Measurements from ENCODE around the gene MAG. TPM values are rescaled to one million over a fixed set of nuclear protein-coding genes. Genes with fewer than 3 reads are reported as not detected.

The MAG gene
- total RNA-seq, 1 experiment from 2014 or later = 0.50 TPM

DNA sequence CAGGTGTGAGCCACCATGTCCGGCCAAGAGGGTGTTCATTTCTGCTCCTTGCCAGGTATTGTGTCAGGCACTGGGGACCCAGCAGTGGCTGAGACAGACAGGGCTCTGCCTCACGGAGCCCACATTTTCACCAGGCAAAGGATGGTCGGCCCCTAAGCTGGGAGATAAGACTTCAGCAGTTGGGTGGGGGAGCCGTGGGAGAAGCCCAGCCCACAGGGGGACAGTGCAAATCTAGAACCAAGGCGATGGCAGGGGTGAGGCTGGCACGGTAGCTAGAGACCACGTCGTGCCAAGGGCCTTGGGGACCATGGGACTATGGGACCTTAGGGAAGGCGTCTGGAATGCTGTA, 34.9 kb upstream of the MAG start:
- Histone ChIP-seq H3K4me1 (replicated peaks) (no peaks in the 10 kb centered on the region), H3K27me3 (replicated peaks) (peaks cover 13% of the 10 kb centered on the region), H3K36me3 (no peaks in the 10 kb centered on the region), H3K9me3 (replicated peaks) (no peaks in the 10 kb centered on the region), H3K27ac (no peak overlapping the region), H3K4me3 (no peak overlapping the region)
- DNase-seq (ENCODE audit: low read depth in 1 of 2, low spot score in 2 of 2) = peak in 1 of 2 experiments; percentile 20

DNA sequence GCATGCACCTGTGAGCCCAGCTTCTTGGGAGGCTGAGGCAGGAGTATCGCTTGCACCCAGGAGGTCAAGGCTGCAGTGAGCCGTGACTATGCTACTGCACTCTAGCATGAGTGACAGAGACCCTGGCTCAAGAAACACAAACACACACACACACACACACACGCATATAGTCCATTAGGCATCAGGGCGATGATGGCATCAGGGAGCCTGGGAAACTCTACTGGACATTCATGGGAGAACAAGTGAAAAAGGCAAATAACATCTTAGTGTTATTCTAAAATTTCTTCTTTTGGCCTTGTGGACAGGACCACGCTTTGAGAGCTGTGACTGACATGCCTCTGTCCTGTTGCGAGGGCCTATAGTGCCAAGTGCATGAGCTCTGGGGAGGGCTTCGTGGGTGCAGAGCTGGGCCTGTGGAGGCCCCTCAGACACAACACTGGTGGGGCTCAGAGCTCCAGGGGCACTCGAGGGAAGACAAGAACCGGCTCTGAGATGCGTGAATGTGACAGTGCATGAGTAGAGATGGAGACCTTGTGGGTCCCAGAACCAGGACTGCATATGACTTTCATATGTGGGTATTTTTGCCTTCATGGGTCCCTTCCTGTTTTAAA, 31.2 kb upstream of the MAG start:
- Histone ChIP-seq H3K27ac (no peak overlapping the region), H3K4me1 (replicated peaks) (no peaks in the 10 kb centered on the region), H3K4me3 (no peak overlapping the region), H3K36me3 (no peaks in the 10 kb centered on the region), H3K27me3 (replicated peaks) (peaks cover 24% of the 10 kb centered on the region), H3K9me3 (replicated peaks) (no peaks in the 10 kb centered on the region)
- peak in 1 of 2 experiments; percentile 28 for DNase-seq (ENCODE audit: low read depth in 1 of 2, low spot score in 2 of 2)

DNA sequence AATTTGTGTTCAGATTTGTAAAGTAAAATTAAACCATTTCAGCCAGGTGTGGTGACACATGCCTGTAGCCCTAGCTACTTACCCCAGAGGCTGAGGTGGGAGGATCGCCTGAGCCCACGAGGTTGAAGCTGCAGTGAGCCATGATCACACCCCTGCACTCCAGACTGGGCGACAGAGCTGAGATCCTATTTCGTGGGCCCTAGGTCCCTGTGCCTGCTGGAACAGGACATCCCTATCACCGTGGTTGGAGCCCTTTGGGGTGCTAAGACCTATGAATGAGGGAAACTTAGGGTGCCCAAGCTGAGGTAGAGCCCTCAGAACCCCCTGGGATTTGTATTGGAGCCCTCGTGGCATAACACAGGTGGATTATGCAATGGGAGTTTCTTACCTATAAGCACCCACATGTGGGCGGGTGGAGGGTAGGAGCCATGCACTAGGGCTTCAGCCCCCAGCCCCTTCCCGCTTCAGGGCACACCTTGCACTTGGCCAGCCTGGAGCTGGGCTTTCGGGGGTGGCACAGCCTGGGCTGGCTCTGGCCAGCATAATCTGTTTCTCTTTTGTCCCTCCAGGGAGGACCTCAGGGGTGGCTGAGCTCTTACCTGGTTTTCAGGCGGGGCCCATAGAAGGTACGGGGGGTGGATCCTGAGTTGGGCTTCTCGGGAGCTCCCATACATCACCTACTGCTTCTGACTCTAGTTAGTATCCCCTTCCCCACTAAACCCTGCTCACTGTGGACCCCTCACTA, 30.4 kb upstream of the MAG start:
- Histone ChIP-seq H3K4me1 (replicated peaks) (peaks cover 1% of the 10 kb centered on the region), H3K4me3 (no peak overlapping the region), H3K9me3 (replicated peaks) (no peaks in the 10 kb centered on the region), H3K36me3 (peaks cover 6% of the 10 kb centered on the region), H3K27ac (no peak overlapping the region), H3K27me3 (replicated peaks) (peaks cover 20% of the 10 kb centered on the region)
- DNase-seq (ENCODE audit: low read depth in 1 of 2, low spot score in 2 of 2) = peak in 1 of 2 experiments; percentile 31

- no peaks in the 10 kb centered on the region for H3K9me3 ChIP-seq (replicated peaks)
- peaks cover 8% of the 10 kb centered on the region for H3K4me1 ChIP-seq (replicated peaks)
- H3K4me3 ChIP-seq = no peak overlapping the region
- peaks cover 20% of the 10 kb centered on the region for H3K27me3 ChIP-seq (replicated peaks)
- peaks cover 10% of the 10 kb centered on the region for H3K36me3 ChIP-seq
- H3K27ac ChIP-seq = no peak overlapping the region
- DNase-seq (ENCODE audit: low read depth in 1 of 2, low spot score in 2 of 2) = peak in 1 of 2 experiments; percentile 33
Measured at GRCh38 chr19:35262101-35262761, 29.7 kb upstream of the MAG start.

DNA sequence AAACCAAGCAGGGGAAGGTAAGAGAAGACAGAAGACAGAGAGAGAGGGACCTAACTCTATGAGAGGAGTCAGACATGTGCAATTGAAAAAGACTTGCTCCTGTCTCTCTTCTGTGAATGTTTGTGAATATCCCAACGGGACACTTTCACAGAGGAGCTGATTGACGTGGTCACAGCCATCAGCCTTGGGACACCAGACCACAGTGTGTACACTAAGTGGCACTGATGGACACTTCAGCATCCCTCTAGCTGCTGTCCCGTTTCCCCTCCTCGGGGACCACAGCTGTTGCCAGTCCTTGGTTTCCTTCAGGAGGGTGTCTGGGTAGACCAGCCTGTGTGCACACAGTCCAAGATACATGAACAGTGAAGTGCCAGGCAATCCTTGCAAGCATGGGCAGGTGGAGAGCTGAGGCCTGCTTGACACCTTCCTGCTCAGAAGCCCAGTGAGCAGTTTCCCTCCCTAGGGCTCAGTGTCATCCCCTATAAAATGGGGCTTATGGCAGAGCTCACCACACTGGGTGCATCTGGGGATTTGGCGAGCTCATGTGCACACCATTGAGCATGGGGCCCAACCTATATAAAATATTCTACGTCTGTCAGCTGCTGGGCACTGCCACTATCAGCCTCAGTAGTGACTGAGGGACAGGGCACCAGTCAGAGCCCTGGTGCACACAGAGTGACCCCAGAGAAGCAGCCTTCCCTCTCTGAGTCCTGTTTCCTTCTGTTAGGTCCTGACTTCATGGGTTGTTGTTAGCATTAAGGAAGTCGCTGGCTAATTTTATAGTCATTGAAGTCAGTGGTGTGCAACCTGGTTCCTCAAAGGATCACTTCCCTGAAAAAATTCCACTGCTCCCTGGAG, 27.5 kb upstream of the MAG start:
- Histone ChIP-seq H3K4me1 (replicated peaks) (peaks cover 11% of the 10 kb centered on the region), H3K36me3 (peaks cover 11% of the 10 kb centered on the region), H3K27ac (no peak overlapping the region), H3K4me3 (no peak overlapping the region), H3K27me3 (replicated peaks) (peaks cover 20% of the 10 kb centered on the region), H3K9me3 (replicated peaks) (no peaks in the 10 kb centered on the region)
- peak in 1 of 2 experiments; percentile 28 for DNase-seq (ENCODE audit: low read depth in 1 of 2, low spot score in 2 of 2)

DNA sequence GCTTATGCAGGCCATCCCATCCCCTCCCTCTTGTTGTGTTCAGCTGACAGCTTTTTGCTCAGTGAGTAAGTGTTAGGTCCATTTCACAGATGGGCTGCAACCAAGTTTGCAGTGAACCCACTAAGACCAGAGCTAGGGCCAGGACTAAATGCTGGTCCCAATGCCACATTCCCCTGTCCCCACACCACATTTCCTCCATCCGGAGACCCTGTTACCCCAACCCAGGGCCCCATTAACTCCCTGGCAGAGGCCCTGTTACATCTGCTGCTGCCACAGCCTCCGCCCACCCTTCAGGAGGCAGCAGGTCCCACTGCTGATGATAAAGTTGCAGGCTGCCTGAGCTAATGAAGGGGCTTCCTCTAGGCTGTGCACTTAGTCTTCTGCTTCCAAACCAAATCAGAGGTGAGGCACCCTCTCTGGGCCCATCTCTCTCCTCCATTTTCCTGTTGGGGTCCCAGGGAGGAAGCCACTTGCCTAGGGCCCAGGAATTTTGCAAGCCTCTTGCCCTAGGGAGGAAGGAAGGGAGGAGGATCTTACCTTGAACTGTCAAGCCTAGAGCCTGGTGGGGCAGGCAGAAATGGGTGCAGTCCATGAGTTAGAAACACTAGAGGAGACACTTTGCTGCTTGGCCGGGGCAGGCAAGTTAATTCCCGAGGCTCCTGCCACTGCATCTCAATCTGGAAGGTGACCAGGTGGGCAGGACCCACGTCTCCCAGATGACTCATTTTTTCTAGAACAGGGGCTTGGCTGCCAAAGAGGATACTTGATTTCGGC, 26.6 kb upstream of the MAG start:
- H3K27me3 ChIP-seq (replicated peaks) = peaks cover 20% of the 10 kb centered on the region
- H3K4me3 ChIP-seq = no peak overlapping the region
- H3K27ac ChIP-seq = no peak overlapping the region
- peaks cover 18% of the 10 kb centered on the region for H3K4me1 ChIP-seq (replicated peaks)
- peak in 1 of 2 experiments; percentile 19 for DNase-seq (ENCODE audit: low read depth in 1 of 2, low spot score in 2 of 2)
- H3K36me3 ChIP-seq = peaks cover 18% of the 10 kb centered on the region
- H3K9me3 ChIP-seq (replicated peaks) = no peaks in the 10 kb centered on the region

- Histone ChIP-seq H3K27me3 (replicated peaks) (peaks cover 14% of the 10 kb centered on the region), H3K36me3 (peaks cover 25% of the 10 kb centered on the region), H3K9me3 (replicated peaks) (no peaks in the 10 kb centered on the region), H3K4me3 (no peak overlapping the region), H3K27ac (no peak overlapping the region), H3K4me1 (replicated peaks) (peaks cover 18% of the 10 kb centered on the region)
- DNase-seq (ENCODE audit: low read depth in 1 of 2, low spot score in 2 of 2) = peak in 1 of 2 experiments; percentile 28
Measured at GRCh38 chr19:35265900-35266519, 26.0 kb upstream of the MAG start.

- DNase-seq (ENCODE audit: low read depth in 1 of 2, low spot score in 2 of 2) = no peak
- peaks cover 12% of the 10 kb centered on the region for H3K27me3 ChIP-seq (replicated peaks)
- peaks cover 32% of the 10 kb centered on the region for H3K36me3 ChIP-seq
- peak overlapping the region; percentile 85 for H3K4me3 ChIP-seq
- H3K9me3 ChIP-seq (replicated peaks) = no peaks in the 10 kb centered on the region
- H3K4me1 ChIP-seq (replicated peaks) = peaks cover 18% of the 10 kb centered on the region
- peak overlapping the region; percentile 43; the same call in 1 of the 2 replicates for H3K27ac ChIP-seq
Measured at GRCh38 chr19:35266520-35267352, 25.2 kb upstream of the MAG start.

DNA sequence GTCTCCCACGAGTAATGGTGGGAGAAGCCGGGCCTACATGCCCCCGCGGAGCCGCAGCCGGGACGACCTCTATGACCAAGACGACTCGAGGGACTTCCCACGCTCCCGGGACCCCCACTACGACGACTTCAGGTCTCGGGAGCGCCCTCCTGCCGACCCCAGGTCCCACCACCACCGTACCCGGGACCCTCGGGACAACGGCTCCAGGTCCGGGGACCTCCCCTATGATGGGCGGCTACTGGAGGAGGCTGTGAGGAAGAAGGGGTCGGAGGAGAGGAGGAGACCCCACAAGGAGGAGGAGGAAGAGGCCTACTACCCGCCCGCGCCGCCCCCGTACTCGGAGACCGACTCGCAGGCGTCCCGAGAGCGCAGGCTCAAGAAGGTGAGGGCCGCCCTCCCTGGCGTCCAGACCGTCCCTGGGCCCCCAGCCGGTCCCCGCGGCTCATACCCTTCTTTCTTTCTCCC, 24.6 kb upstream of the MAG start:
- DNase-seq (ENCODE audit: low read depth in 1 of 2, low spot score in 2 of 2) = peak in 1 of 2 experiments; percentile 32
- Histone ChIP-seq H3K27me3 (replicated peaks) (peaks cover 9% of the 10 kb centered on the region), H3K9me3 (replicated peaks) (no peaks in the 10 kb centered on the region), H3K4me3 (peak overlapping the region; percentile 85), H3K4me1 (replicated peaks) (peaks cover 18% of the 10 kb centered on the region), H3K36me3 (peaks cover 39% of the 10 kb centered on the region), H3K27ac (peak overlapping the region; percentile 43)

DNA sequence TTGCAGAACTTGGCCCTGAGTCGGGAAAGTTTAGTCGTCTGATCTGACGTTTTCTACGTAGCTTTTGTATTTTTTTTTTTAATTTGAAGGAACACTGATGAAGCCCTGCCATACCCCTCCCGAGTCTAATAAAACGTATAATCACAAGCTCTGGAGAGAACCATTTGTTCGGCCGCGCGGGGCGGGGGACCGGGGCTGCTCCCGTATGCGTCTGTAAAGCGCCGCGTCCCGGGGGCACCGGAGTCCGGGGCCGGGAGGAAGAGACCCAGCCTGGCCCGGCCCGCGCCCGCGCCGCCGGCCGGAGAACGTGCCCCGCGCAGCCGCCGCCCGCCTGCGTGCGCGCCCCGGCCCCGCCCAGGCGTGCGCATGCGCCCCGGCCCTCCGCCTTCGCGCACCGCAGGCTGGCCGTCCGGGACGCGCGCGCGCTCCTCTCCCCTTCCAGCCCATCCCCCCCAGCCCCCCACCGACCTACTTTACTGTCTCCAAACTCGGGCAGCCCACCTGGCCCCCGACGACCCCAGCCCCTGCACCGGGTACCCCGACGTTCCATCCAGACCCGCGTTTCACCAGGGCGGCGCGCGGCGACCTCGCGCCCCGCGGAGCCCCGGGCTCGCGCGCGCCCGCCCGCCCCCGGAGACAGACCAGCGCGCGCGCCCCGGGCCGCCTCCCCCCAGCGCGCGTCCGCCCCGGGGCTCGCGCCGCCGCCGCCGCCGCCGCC, 24.0 kb upstream of the MAG start:
- peak overlapping the region; percentile 85 for H3K4me3 ChIP-seq
- peaks cover 41% of the 10 kb centered on the region for H3K36me3 ChIP-seq
- H3K9me3 ChIP-seq (replicated peaks) = no peaks in the 10 kb centered on the region
- H3K4me1 ChIP-seq (replicated peaks) = peaks cover 18% of the 10 kb centered on the region
- peak overlapping the region; percentile 43 for H3K27ac ChIP-seq
- peaks cover 3% of the 10 kb centered on the region; the same call in 1 of the 2 replicates for H3K27me3 ChIP-seq (replicated peaks)
- peak; percentile 63 to 67 for DNase-seq (ENCODE audit: low read depth in 1 of 2, low spot score in 2 of 2)

Data from SJSA1 (cell line).